Glutamatergic neuron (in vitro differentiated cells): ENCODE measurements around the gene SPP2. TPM values are rescaled to one million over a fixed set of nuclear protein-coding genes. Genes with fewer than 3 reads are reported as not detected.

ENCODE experiments used
- DNase-seq: peaks from one replicate; pipeline ENCODE4 v3.0.0; 2022
- H3K27ac Mint-ChIP-seq: one replicate; pipeline ENCODE4 v1.8.0; 2020; ENCODE audit warnings: mild to moderate bottlenecking, mixed read lengths, inconsistent platforms; ENCODE audit not compliant: unreplicated experiment
- H3K27me3 Mint-ChIP-seq: one replicate; pipeline ENCODE4 v1.8.0; 2020; ENCODE audit warnings: mild to moderate bottlenecking, moderate library complexity, mixed read lengths, inconsistent platforms; ENCODE audit not compliant: unreplicated experiment
- H3K36me3 Mint-ChIP-seq: one replicate; pipeline ENCODE4 v1.8.0; 2020; ENCODE audit warnings: mild to moderate bottlenecking, mixed read lengths, inconsistent platforms; ENCODE audit not compliant: unreplicated experiment
- H3K4me1 Mint-ChIP-seq: one replicate; pipeline ENCODE4 v1.8.0; 2020; ENCODE audit warnings: mild to moderate bottlenecking, low read depth, mixed read lengths, inconsistent platforms; ENCODE audit not compliant: unreplicated experiment
- H3K4me3 Mint-ChIP-seq: one replicate; pipeline ENCODE4 v1.8.0; 2020; ENCODE audit warnings: mild to moderate bottlenecking, mixed read lengths, inconsistent platforms; ENCODE audit not compliant: unreplicated experiment
- H3K9me3 Mint-ChIP-seq: one replicate; pipeline ENCODE4 v1.8.0; 2020; ENCODE audit warnings: mild to moderate bottlenecking, moderate library complexity, mixed read lengths, inconsistent platforms; ENCODE audit not compliant: unreplicated experiment
- CTCF ChIP-seq: fragments of 200-600 bp; sonication (generic); IDR thresholded peaks from one replicate; pipeline ENCODE4 v1.5.0; 2021; ENCODE audit not compliant: partially characterized antibody, unreplicated experiment
- total RNA-seq: library from RNA; stranded (reverse); fragmentation: NEBNext Ultra II Directional; extraction: Animal tissue kit (Norgen Biotek cat#: 25700); gene quantifications from one replicate; pipeline ENCODE4 v1.2.1, GENCODE V29; 2021; ENCODE audit not compliant: unreplicated experiment

SPP2 gene
- total RNA-seq, 1 donor from 2014 or later, result not detected

DNA sequence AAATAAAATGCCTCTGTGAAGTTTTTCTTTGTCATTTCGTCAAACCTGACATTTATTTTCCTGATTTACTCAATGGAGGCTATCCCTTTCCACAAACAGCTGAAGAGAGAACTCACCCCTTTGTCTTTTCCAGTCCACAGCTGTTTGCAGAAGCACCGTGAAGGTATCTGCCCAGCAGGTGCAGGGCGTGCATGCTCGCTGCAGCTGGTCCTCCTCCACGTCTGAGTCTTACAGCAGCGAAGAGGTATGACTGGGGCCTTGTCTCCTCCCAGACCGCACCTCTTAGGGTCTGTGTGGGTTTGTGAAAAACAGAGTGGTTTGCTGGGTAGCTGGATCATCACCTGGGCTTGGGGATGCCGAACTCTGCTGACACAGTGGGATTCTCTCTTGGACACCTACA lies 9.7 kb downstream of the SPP2 start:
- TF ChIP-seq CTCF, result no peak
- no peaks in the 10 kb centered on the region for H3K9me3 Mint-ChIP-seq
- H3K27ac Mint-ChIP-seq, result no peak overlapping the region
- H3K27me3 Mint-ChIP-seq, result peaks cover 3% of the 10 kb centered on the region
- no peak overlapping the region for H3K4me3 Mint-ChIP-seq
- H3K4me1 Mint-ChIP-seq, result no peaks in the 10 kb centered on the region
- DNase-seq, result no peak
- H3K36me3 Mint-ChIP-seq, result no peaks in the 10 kb centered on the region

GRCh38 chr2:234061624-234062257 lies 11.2 kb downstream of the SPP2 start:
- Mint-ChIP-seq H3K9me3 (no peaks in the 10 kb centered on the region), H3K27me3 (peaks cover 3% of the 10 kb centered on the region), H3K36me3 (no peaks in the 10 kb centered on the region), H3K4me3 (no peak overlapping the region), H3K4me1 (no peaks in the 10 kb centered on the region), H3K27ac (no peak overlapping the region)
- no peak for DNase-seq
- TF ChIP-seq CTCF, result no peak

GRCh38 chr2:234066587-234066986 lies 16.1 kb downstream of the SPP2 start:
- H3K36me3 Mint-ChIP-seq, result peaks cover 6% of the 10 kb centered on the region
- no peak for DNase-seq
- no peak for TF ChIP-seq CTCF
- H3K4me1 Mint-ChIP-seq, result no peaks in the 10 kb centered on the region
- no peak overlapping the region for H3K4me3 Mint-ChIP-seq
- H3K27ac Mint-ChIP-seq, result no peak overlapping the region
- no peaks in the 10 kb centered on the region for H3K27me3 Mint-ChIP-seq
- H3K9me3 Mint-ChIP-seq, result no peaks in the 10 kb centered on the region

DNA sequence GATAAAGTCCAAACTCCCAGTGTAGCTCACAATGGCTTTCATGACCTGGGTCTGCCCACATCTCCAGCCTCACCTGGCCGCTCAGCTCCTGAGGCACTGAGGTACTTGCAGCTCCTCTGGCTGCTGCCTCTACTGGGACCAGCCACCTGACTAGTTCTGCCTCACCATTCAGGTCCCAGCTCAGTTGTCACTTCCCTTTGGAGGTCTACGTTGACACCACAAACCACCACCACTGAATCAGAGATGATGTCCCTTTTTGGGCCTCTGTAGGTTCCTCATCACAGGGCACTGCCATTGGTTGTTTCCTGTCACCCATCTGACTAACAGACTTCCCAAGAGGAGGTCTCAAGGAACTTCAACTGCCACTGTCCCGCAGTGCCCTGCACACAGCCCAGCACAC lies 21.2 kb downstream of the SPP2 start:
- Mint-ChIP-seq H3K27me3 (peaks cover 2% of the 10 kb centered on the region), H3K4me1 (peaks cover 5% of the 10 kb centered on the region), H3K36me3 (peaks cover 6% of the 10 kb centered on the region), H3K4me3 (no peak overlapping the region), H3K9me3 (peaks cover 4% of the 10 kb centered on the region), H3K27ac (no peak overlapping the region)
- no peak for TF ChIP-seq CTCF
- no peak for DNase-seq

- Mint-ChIP-seq H3K4me3 (no peak overlapping the region), H3K27ac (no peak overlapping the region)
Observed at GRCh38 chr2:234072454-234072853, 22.0 kb downstream of the SPP2 start.

More at GRCh38 chr2:234072454-234072853, 22.0 kb downstream of the SPP2 start:
- Mint-ChIP-seq H3K27me3 (peaks cover 2% of the 10 kb centered on the region), H3K4me1 (peaks cover 5% of the 10 kb centered on the region), H3K36me3 (peaks cover 6% of the 10 kb centered on the region), H3K9me3 (peaks cover 4% of the 10 kb centered on the region)
- no peak for TF ChIP-seq CTCF
- no peak for DNase-seq
